ENCODE data around the gene BHLHA15.

BHLHA15 gene

DNA sequence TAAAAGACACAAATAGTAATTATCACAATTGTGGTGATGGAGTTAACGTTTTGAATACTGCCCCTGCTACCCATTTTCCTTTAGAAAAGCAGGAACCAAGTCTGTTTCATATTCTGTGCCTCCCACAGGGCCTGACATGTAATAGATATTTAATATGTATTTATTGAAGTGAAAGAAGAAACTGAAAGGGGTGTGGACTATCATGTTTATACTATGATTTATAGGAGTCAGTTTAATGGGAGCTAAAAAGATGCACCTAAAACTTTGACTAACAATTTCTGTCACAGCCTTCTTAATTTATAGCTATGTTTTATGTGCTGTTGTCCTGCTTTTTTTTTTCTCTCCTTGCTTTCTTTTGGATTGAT lies 24.1 kb upstream of the BHLHA15 start:
- no peak for DNase-seq (ENCODE audit: low read depth in 2 of 2)

- DNase-seq (ENCODE audit: low read depth in 2 of 2) = no peak
These were observed 21.7 kb upstream of the BHLHA15 start for GRCh38 chr7:98189559-98189958.

- DNase-seq (ENCODE audit: low read depth in 2 of 2) = no peak
These were observed 19.4 kb upstream of the BHLHA15 start for GRCh38 chr7:98191668-98192431.

DNA sequence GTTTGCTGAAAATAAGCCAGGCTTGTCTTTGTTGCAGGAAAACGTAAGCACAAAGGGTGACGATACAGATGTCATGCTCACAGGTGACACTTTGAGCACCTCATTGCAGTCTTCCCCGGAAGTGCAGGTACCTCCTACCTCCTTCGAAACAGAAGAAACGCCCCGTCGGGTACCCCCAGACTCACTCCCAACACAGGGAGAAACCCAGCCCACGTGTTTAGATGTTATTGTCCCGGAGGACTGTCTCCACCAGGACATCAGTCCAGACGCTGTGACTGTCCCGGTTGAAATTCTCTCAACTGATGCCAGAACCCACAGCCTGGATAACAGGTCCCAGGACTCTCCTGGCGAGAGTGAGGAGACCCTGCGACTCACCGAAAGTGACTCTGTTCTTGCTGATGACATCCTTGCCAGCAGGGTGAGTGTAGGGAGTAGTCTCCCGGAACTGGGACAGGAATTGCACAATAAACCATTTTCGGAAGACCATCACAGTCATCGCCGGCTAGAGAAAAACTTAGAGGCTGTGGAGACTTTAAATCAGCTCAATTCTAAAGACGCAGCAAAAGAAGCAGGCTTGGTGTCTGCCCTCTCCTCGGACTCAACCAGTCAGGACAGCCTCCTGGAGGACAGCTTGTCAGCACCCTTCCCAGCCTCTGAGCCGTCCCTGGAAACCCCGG lies 18.3 kb upstream of the BHLHA15 start:
- no peak for DNase-seq (ENCODE audit: low read depth in 2 of 2)

GRCh38 chr7:98193474-98194180 lies 17.6 kb upstream of the BHLHA15 start:
- DNase-seq (ENCODE audit: low read depth in 2 of 2) = no peak

- no peak for DNase-seq (ENCODE audit: low read depth in 2 of 2)
These were observed 17.1 kb upstream of the BHLHA15 start for GRCh38 chr7:98194186-98194585.

GRCh38 chr7:98194672-98195457 lies 16.4 kb upstream of the BHLHA15 start:
- DNase-seq (ENCODE audit: low read depth in 2 of 2) = no peak

- DNase-seq (ENCODE audit: low read depth in 2 of 2) = no peak
These were observed 14.3 kb upstream of the BHLHA15 start for GRCh38 chr7:98196706-98197605.

DNA sequence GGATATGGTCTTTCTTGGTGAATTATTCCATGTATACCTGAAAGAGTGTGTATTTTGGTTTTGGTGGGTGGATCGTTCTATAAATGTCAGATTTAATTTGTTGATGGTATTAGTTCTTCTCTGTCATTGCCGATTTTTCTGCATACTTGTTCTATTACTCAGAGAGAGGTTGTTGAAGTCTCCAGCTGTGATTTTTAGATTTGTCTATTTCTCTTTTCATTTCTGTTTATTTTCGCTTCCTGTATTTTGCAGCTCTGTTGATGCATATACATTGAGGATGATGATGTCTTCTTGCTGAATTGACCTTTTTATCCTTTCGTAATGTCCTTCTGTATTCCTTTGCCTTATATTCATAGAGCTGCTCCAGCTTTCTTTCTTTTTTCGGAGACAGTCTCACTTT lies 12.1 kb upstream of the BHLHA15 start:
- DNase-seq (ENCODE audit: low read depth in 2 of 2) = no peak

DNA sequence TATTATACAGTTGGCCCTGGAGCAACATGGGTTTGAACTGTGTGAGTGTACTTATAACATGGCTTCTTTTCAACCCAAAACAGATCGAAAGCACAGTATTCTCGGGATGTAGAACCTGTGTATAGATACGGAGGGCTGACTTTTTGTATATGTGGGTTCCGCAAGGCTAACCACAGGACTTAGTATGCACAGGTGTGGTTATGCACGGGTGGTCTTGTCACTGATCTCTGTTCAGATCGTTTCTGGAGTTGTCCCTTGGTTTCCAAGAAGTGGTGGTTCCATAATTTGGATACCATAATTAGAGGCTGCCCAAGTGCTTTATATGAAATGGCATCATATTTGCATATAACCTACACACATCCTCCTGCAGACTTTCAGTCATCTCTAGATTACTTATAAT lies 10.9 kb upstream of the BHLHA15 start:
- no peak for DNase-seq (ENCODE audit: low read depth in 2 of 2)

DNA sequence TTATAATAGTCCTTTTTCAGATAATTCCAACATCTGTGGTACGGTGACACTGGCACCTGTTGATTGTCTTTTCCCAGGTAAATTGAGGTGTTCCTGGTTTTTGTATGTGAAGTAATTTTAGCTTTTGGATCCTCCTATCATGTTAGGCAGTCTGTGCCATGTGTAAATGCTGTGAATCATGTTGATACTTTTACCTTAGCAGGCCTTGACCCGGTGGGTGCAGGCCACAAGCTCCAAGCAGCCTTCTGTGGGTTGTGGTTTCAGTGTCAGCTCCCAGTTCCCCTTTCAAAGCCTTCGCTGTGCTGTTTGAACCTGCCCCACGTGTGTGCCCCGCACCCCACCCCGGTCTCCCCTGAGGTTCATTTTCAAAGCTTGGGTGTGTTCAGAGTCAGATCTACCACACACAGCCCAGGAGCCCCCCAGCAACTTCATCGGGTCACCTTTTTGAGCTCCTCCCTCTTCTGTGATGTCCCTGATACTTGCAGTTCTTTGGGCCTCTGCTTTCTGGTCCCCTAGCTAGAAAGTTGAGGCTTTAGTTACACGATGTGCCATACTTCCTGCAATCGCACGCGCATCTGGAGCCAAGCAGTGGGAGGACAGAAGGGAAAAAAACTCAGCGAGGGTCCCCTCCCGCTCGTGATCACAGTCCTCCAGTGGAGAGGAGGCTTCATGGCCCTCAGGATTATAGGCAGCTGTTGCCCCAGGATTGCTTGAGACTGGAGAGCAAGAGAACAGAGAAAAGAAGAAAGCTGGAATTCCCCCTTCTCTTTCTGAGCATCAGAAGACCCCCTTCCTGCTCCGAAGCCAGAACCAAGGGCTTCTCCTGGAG lies 8.7 kb upstream of the BHLHA15 start:
- DNase-seq (ENCODE audit: low read depth in 2 of 2) = peak; percentile 71 to 78

DNA sequence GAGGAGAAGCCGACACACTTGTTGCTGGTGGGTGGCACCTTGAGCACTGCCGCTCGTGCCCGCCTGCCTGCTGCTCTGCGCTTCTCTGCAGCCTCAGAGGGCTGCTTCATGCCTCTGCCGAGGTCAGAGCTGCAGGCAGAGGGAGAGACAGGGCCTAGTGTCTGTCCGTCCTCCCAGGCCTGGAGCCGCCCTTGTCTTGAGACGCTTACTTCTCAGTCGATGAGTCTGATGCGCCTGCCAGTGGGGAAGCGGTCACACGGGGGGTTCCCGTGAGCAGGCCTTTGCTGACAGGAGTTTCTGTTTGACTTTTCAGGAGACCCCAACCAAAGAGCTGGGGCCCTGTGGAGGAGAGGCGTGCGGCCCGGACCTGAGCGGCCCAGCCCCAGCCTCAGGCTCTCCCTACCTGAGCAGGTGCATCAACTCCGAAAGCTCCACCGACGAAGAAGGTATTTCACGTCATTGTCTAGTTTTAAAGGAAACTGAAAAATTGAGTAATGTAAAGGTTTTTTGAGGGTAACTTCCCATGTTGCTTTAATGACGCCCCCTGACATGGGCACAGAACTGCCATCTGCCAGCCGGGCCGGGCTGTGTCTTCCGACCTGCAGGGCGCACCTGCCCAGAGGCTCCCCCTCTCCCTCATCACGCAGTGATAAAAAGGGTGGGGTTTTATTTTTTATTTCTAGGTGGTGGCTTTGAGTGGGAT lies 7.8 kb upstream of the BHLHA15 start:
- DNase-seq (ENCODE audit: low read depth in 2 of 2) = no peak

GRCh38 chr7:98203964-98204605 lies 7.2 kb upstream of the BHLHA15 start:
- DNase-seq (ENCODE audit: low read depth in 2 of 2) = no peak

- no peak for DNase-seq (ENCODE audit: low read depth in 2 of 2)
These were observed 6.6 kb upstream of the BHLHA15 start for GRCh38 chr7:98204670-98205069.

DNA sequence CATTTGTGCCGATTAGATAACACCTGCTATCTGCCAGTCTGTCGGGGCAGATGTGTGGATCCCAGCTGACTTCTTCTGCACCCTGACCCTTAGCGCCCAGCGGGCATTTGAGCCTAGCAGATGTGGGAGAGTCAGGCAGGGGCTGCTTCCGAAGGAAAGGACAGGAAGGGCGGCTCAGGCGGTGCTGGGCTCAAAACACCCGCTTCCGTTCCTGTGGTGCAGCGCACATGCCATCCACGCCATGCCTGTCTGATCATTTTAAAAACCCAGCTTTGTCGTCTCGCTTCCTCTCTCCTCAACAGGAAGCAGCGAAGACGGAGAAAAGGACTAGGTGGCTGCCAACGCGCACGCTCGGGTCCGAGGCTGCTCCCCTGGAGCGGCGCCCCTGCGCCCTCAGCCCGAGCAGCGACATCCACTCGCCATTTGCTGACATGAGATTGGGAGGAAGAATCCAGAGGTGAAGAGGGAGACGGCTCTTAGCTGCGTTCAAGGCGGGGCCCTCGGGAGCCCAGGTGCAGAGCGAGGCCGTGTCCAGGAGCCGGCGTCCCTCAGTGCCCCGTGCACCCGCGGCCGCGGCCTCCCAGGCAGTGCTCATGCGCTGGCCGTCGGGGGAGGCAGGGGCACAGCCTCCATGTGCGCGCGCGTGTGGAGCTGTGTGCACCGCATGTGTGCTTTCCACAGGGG lies 5.9 kb upstream of the BHLHA15 start:
- DNase-seq (ENCODE audit: low read depth in 2 of 2) = no peak

DNA sequence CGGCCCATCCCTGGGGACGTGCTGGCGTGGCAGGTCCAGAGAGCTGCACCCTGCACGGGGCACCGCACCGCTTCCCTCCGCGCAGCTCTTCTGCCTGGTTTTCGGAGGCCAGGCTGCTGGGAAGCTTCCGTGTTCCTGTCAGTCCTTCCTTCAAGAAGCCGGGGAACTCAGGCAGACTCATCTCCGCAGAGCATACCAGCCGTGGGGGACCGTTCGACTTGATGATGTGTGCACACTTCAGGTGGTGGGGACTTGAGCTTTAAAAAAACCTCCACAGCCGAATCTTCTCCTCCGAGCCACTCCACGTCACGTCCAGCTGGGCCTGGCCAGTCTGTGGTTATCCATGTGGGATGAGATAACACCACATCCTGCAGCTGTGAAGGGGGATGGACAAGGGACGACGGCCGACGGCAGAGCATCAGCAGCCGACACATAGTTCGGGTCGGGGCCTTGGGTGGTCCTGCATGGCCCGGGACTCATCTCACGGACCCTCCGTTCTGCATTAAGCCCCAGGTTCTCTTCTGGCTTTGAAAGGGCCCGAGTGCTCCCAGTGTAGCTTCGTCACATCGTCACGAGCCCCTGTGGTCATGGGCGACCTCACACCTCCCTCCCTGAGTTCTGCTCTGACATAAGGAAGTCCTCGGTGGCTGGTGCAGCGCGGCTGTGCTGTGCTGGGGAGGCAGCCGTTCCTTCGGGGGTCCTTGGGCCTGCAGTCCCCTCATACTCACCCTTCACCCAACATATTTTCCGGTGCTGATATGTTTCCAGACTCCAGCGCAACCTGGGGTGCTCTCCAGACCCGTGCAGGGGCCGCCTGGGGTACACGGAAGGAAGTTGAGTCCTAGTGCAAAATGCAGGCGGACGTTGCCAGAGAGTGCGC lies 4.5 kb upstream of the BHLHA15 start:
- no peak for DNase-seq (ENCODE audit: low read depth in 2 of 2)

GRCh38 chr7:98209166-98209920 lies 1.9 kb upstream of the BHLHA15 start:
- no peak for DNase-seq (ENCODE audit: low read depth in 2 of 2)

Measured in stimulated activated CD8-positive, alpha-beta memory T cell treated with anti-CD3 and anti-CD28 coated beads, Interleukin-15, amount 100 ng/mL, for 48 hours (primary cell).